Stimulated activated CD8-positive, alpha-beta memory T cell treated with anti-CD3 and anti-CD28 coated beads, Interleukin-15, amount 100 ng/mL, for 48 hours (primary cell): ENCODE results near the gene SURF1.
"Not testable (repeated sequence)": the region's sequence is repeated elsewhere in the genome, so short reads cannot be mapped to it uniquely, and the experiment has no call there.

ENCODE experiments used
- DNase-seq, 2 donors: peaks; one replicate each; pipeline ENCODE4 v3.0.0-alpha.2; 2020; ENCODE audit warnings: low read depth in 2 of 2

SURF1 gene

GRCh38 chr9:133344979-133345378, 11.3 kb downstream of the SURF1 start:
- DNase-seq, result no peak

GRCh38 chr9:133344071-133344470, 12.2 kb downstream of the SURF1 start:
- DNase-seq, result no peak

GRCh38 chr9:133342570-133342969, 13.7 kb downstream of the SURF1 start:
- no peak for DNase-seq

GRCh38 chr9:133342069-133342406, 14.2 kb downstream of the SURF1 start:
- no peak for DNase-seq

GRCh38 chr9:133341369-133342068, 14.8 kb downstream of the SURF1 start:
- DNase-seq, result no peak

GRCh38 chr9:133340916-133341315, 15.4 kb downstream of the SURF1 start:
- no peak for DNase-seq

- no peak for DNase-seq
Measured at GRCh38 chr9:133340256-133340655, 16.0 kb downstream of the SURF1 start.

GRCh38 chr9:133339641-133340040, 16.6 kb downstream of the SURF1 start:
- no peak for DNase-seq

- peak; percentile 91 to 93 for DNase-seq
Measured at GRCh38 chr9:133335924-133336811, 20.1 kb downstream of the SURF1 start, which contains the start of gene SURF6. TSS of gene SURF6 (minus strand) at chr9:133336188. CDS start at chr9:133336132, 56 bp downstream.

GRCh38 chr9:133334888-133335287, 21.4 kb downstream of the SURF1 start:
- not testable (repeated sequence) for DNase-seq

GRCh38 chr9:133334161-133334560, 22.1 kb downstream of the SURF1 start:
- DNase-seq, result no peak

GRCh38 chr9:133333566-133333965, 22.7 kb downstream of the SURF1 start:
- DNase-seq, result no peak

- no peak for DNase-seq
Measured at GRCh38 chr9:133333011-133333410, 23.3 kb downstream of the SURF1 start.

GRCh38 chr9:133332381-133332730, 23.9 kb downstream of the SURF1 start:
- DNase-seq, result no peak

- no peak for DNase-seq
Measured at GRCh38 chr9:133331641-133332380, 24.5 kb downstream of the SURF1 start.

GRCh38 chr9:133331221-133331620, 25.1 kb downstream of the SURF1 start:
- no peak for DNase-seq

- not testable (repeated sequence) for DNase-seq
Measured at GRCh38 chr9:133329306-133330156, 26.8 kb downstream of the SURF1 start.

- DNase-seq, result no peak
Measured at GRCh38 chr9:133327834-133328484, 28.3 kb downstream of the SURF1 start.

- DNase-seq, result not testable (repeated sequence)
Measured at GRCh38 chr9:133327021-133327420, 29.3 kb downstream of the SURF1 start.

GRCh38 chr9:133323991-133324703, 32.1 kb downstream of the SURF1 start:
- DNase-seq, result no peak
